ENCODE data around the gene GRIK4.

The GRIK4 gene

GRCh38 chr11:120645639-120646038, 134.1 kb downstream of the GRIK4 start:
- no peak for DNase-seq

GRCh38 chr11:120646206-120646605, 134.7 kb downstream of the GRIK4 start:
- no peak for DNase-seq

- no peak for DNase-seq
Measured at GRCh38 chr11:120647681-120648080, 136.1 kb downstream of the GRIK4 start.

- no peak for DNase-seq
Measured at GRCh38 chr11:120648771-120649170, 137.2 kb downstream of the GRIK4 start.

GRCh38 chr11:120649316-120649715, 137.8 kb downstream of the GRIK4 start:
- DNase-seq, result no peak

- no peak for DNase-seq
Measured at GRCh38 chr11:120651396-120651795, 139.8 kb downstream of the GRIK4 start.

- no peak for DNase-seq
Measured at GRCh38 chr11:120651836-120652235, 140.3 kb downstream of the GRIK4 start.

- DNase-seq, result no peak
Measured at GRCh38 chr11:120652705-120653335, 141.3 kb downstream of the GRIK4 start.

GRCh38 chr11:120655589-120655988, 144.0 kb downstream of the GRIK4 start:
- no peak for DNase-seq

GRCh38 chr11:120657306-120658070, 145.9 kb downstream of the GRIK4 start:
- DNase-seq, result no peak

GRCh38 chr11:120658071-120658423, 146.5 kb downstream of the GRIK4 start:
- DNase-seq, result no peak

GRCh38 chr11:120659076-120659475, 147.5 kb downstream of the GRIK4 start:
- DNase-seq, result no peak

- DNase-seq, result no peak
Measured at GRCh38 chr11:120660024-120660565, 148.5 kb downstream of the GRIK4 start.

- no peak for DNase-seq
Measured at GRCh38 chr11:120662071-120662676, 150.6 kb downstream of the GRIK4 start.

GRCh38 chr11:120663142-120663541, 151.6 kb downstream of the GRIK4 start:
- DNase-seq, result no peak

GRCh38 chr11:120666121-120666639, 154.6 kb downstream of the GRIK4 start:
- DNase-seq, result no peak

GRCh38 chr11:120667281-120667680, 155.7 kb downstream of the GRIK4 start:
- DNase-seq, result no peak

- DNase-seq, result no peak
Measured at GRCh38 chr11:120667934-120668333, 156.4 kb downstream of the GRIK4 start.

- DNase-seq, result no peak
Measured at GRCh38 chr11:120668537-120668936, 157.0 kb downstream of the GRIK4 start.

- DNase-seq, result no peak
Measured at GRCh38 chr11:120674542-120674941, 163.0 kb downstream of the GRIK4 start.

GRCh38 chr11:120675171-120675570, 163.6 kb downstream of the GRIK4 start:
- DNase-seq, result no peak

- no peak for DNase-seq
Measured at GRCh38 chr11:120676991-120677390, 165.4 kb downstream of the GRIK4 start.

- no peak for DNase-seq
Measured at GRCh38 chr11:120680322-120680721, 168.8 kb downstream of the GRIK4 start.
